Measurements from ENCODE around the gene EIF4A3.

EIF4A3 gene

DNA sequence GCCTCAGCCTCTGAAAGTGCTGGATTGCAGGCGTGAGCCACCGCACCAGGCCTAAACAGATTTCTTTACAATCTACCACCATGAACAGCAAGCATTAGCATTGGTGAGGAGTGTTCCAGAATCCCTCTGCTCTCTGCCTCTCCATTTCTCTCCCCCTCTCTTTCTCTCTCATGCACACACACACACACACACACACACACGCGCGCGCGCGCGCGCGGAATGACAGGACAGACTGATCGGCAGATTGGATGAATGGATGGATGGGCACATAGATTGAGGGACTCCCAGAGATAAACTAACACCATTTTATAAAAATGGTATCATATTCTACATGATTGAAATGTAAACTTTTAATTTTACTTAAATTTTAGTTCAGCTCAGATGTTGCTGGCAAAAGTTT, 26.2 kb upstream of the EIF4A3 start:
- DNase-seq (ENCODE audit: low read depth) = no peak
- no peak overlapping the region for H3K4me3 ChIP-seq (ENCODE audit: low read depth, low read length)
- TF ChIP-seq CTCF (IDR thresholded peaks at IDR 0.05; ENCODE audit: low read depth, low read length, missing control alignments) = no peak

- TF ChIP-seq CTCF (IDR thresholded peaks at IDR 0.05; ENCODE audit: low read depth, low read length, missing control alignments) = no peak
- H3K4me3 ChIP-seq (ENCODE audit: low read depth, low read length) = no peak overlapping the region
- DNase-seq (ENCODE audit: low read depth) = no peak
Measured at GRCh38 chr17:80171681-80172080, 24.8 kb upstream of the EIF4A3 start.

DNA sequence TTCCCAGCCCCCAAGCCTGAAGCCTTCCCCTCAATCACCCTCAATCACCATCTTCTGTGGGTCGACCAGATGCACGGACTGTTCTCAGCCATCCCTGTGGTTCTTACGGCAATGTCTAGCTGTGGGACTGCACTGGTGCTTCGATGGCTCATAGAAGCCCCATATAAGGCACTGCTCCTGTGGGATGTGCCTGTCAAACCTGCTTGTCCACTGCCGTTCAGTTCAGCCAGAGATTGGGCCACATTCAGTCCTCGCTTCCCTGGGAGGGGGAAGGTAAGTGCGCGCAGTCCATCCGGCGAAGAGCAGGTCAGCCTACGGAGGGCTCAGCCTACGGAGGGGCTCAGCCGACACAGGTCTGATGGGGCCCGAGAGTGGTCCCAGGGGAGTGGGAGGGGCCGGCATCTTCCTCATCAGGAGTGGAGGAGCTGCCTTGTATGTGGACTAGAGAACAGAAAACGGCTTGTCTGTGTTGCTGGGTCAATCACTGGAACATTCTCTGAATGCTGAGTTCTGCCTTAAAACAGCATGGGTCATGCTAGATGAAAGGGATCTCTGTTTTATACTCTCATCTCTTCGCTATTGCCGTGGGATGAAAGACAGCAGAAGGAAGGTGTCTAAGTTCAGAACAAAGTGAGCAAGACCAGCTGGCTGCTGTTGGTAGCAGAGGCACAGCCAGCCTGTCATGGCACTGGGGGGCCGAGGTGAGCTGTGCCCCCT, 23.0 kb upstream of the EIF4A3 start, which contains the start of gene CARD14:
Gene CARD14, plus strand, starts transcription at position 247 of the 717 bp plus-strand sequence. CDS start 11,409 bp downstream, outside the sequence.
- no peak within 1 kb of the TSS for H3K4me3 ChIP-seq (ENCODE audit: low read depth, low read length)
- DNase-seq (ENCODE audit: low read depth) = no peak
- no peak for TF ChIP-seq CTCF (IDR thresholded peaks at IDR 0.05; ENCODE audit: low read depth, low read length, missing control alignments)

DNA sequence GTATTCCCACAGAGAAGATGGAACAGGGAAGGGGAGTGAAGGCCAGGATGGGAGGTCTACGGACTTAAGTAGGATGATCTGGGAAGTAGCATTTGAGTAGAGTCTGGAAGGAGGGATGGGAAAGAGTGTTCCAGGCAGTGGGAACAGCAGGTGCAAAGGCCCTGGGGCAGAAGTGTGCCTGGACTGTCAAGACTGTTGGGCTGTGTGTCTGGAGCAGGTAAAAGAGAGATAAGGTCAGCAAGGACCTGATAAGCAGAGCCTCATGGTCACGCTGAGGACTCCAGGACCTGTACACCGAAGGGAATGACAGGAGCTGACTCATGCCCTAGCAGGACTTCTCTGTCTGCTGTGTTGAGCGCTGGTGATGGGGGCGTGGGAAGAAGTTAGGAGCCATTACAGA, 22.2 kb upstream of the EIF4A3 start:
- TF ChIP-seq CTCF (IDR thresholded peaks at IDR 0.05; ENCODE audit: low read depth, low read length, missing control alignments) = no peak
- DNase-seq (ENCODE audit: low read depth) = no peak
- H3K4me3 ChIP-seq (ENCODE audit: low read depth, low read length) = no peak overlapping the region

GRCh38 chr17:80168371-80168770, 21.4 kb upstream of the EIF4A3 start:
- no peak overlapping the region for H3K4me3 ChIP-seq (ENCODE audit: low read depth, low read length)
- no peak for DNase-seq (ENCODE audit: low read depth)
- no peak for TF ChIP-seq CTCF (IDR thresholded peaks at IDR 0.05; ENCODE audit: low read depth, low read length, missing control alignments)

GRCh38 chr17:80166446-80166845, 19.5 kb upstream of the EIF4A3 start:
- TF ChIP-seq CTCF (IDR thresholded peaks at IDR 0.05; ENCODE audit: low read depth, low read length, missing control alignments) = no peak
- no peak for DNase-seq (ENCODE audit: low read depth)

DNA sequence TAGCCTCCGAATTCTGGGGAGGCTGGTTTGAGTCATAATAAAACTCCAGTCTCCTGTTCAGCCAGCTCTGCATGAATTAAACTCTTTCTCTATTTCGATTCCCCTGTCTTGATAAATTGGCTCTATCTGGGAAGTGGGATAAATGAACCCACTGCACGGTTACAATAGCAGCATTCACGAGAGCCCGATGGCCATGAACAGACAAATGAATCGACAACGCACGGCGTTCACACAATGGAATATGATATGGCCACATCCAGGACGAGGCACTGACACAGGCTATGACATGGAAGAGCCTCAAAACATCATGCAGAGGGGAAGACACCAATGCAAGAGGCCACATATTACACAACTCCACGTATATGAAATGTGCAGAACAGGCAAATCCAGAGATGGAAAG, 17.3 kb upstream of the EIF4A3 start:
- no peak overlapping the region for H3K4me3 ChIP-seq (ENCODE audit: low read depth, low read length)
- TF ChIP-seq CTCF (IDR thresholded peaks at IDR 0.05; ENCODE audit: low read depth, low read length, missing control alignments) = no peak
- DNase-seq (ENCODE audit: low read depth) = no peak

More at GRCh38 chr17:80166446-80166845, 19.5 kb upstream of the EIF4A3 start:
- no peak overlapping the region for H3K4me3 ChIP-seq (ENCODE audit: low read depth, low read length)
